Cardiac fibroblast (primary cell): ENCODE results near the gene NOS3.

Experiments used
- DNase-seq, 2 donors: peaks; one replicate each; pipeline versions ENCODE4 v3.0.0 to v3.0.0-alpha.2; 2010; ENCODE audit warnings: low read depth in 2 of 2
- H3K4me3 ChIP-seq, 2 donors: replicated peaks in 1 of 2; 1 replicate in 1 of 2; 2 replicates in 1 of 2; pipeline ENCODE4 v1.5.1; 2011; ENCODE audit warnings: low read depth in 2 of 2, low read length in 2 of 2, mild to moderate bottlenecking in 2 of 2, moderate library complexity in 1 of 2
- CTCF ChIP-seq: IDR thresholded peaks from one replicate; pipeline ENCODE4 v1.5.1; 2011; ENCODE audit warnings: low read depth, mild to moderate bottlenecking, low read length, inconsistent platforms

The NOS3 gene

DNA sequence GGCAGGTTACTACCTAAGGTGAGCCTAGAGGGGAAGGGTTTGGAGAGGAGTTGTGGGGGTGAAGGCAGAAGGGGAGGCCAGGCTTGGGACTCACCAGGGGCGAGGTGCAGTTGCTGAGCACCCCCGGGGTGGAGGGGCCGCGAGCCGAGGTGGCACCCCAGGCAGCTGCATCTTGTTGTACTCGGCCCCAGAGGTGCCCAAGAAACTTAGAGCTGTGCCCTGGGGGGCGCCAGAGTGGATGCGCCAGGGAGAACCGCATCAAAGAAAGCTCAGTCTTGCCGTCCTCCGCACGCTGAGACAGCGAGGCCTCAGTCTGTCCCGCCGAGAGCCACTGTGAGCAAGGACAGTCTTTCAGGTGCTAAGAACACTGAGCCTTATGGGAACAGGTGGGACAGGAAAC is 26.1 kb downstream of the NOS3 start:
- TF ChIP-seq CTCF = no peak
- no peak overlapping the region for H3K4me3 ChIP-seq
- no peak for DNase-seq

- peak overlapping the region in 1 of 2 donors; percentile 41 for H3K4me3 ChIP-seq
- TF ChIP-seq CTCF = no peak
- DNase-seq = no peak
Measured at GRCh38 chr7:151017370-151017952, 26.6 kb downstream of the NOS3 start.

GRCh38 chr7:151017953-151018420 is 27.2 kb downstream of the NOS3 start:
- TF ChIP-seq CTCF = peak; percentile 95

GRCh38 chr7:151018421-151019129 is 27.8 kb downstream of the NOS3 start:
- H3K4me3 ChIP-seq = peak overlapping the region; percentile 28 to 41
- peak in 1 of 2 donors; percentile 27 for DNase-seq
- no peak for TF ChIP-seq CTCF

More at GRCh38 chr7:151017953-151018420, 27.2 kb downstream of the NOS3 start:
- DNase-seq = peak; percentile 43 to 54
- H3K4me3 ChIP-seq = peak overlapping the region; percentile 28 to 41

- DNase-seq = no peak
- TF ChIP-seq CTCF = no peak
- peak overlapping the region in 1 of 2 donors; percentile 18 for H3K4me3 ChIP-seq
Measured at GRCh38 chr7:151019130-151019447, 28.3 kb downstream of the NOS3 start.

DNA sequence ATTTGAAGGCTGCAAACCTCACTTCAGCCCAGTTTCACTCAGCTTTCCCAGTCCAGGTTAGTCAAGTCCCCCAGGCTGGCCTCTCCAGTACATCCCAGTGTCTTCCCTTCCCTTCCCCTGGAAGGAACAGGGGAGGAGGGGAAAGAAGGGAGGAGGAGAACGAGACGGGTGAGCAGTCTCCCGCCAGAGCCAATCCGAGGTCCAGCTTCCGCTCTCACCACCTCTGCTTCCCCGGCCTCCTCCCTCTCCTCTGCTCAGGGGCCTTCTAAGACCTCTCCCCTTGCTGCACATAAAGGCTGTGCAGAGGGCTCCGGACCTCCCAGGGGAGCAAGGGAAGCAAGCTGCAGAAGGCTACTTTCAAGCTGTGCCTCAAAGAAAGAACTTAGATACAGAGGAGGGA is 29.4 kb downstream of the NOS3 start:
- no peak for TF ChIP-seq CTCF
- DNase-seq = no peak
- no peak overlapping the region for H3K4me3 ChIP-seq
